Activated gamma-delta T cell treated with Interleukin-2 at 50 U/mL for 16 hours (primary cell): ENCODE data around the gene DAAM1.

ENCODE experiments used
- DNase-seq: peaks from one replicate; pipeline ENCODE4 v3.0.0-alpha.2; 2020

The DAAM1 gene

GRCh38 chr14:59346796-59347510, 158.5 kb downstream of the DAAM1 start:
- no peak for DNase-seq

DNA sequence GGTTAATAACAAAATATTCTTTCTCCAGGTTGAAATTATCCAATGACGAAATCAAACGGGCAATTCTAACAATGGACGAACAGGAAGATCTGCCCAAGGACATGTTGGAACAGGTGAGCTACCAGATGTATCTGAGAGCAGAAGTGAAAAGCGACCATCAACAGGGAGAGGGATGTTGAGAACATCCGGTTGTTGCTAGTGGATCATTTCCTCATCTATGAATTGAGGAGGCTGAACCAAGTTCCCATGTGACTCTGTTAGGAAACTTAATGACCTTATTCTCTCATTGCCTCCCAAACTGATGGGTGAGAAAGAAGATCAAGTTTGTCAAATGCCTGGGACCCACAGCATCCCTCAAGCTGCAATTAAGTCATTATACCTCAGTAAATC, 159.0 kb downstream of the DAAM1 start:
- no peak for DNase-seq

DNA sequence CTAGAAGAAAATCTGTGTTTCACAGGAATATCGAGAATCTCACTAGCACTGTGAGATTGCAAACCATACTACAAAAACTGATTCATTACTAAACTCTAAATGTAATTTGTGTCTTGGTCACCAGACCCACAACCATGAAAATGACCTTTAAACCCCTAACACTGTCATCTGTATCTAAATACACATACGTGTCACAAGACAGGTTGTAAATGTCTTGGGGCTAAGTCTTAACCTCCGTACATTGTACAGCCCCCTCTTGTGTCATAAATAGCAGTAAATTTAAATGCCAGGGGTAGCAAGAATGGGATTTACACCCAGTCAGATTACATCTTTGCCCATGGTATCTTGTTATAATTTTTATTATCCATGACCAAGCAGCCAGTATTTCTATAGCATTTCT, 159.4 kb downstream of the DAAM1 start:
- DNase-seq = no peak

DNA sequence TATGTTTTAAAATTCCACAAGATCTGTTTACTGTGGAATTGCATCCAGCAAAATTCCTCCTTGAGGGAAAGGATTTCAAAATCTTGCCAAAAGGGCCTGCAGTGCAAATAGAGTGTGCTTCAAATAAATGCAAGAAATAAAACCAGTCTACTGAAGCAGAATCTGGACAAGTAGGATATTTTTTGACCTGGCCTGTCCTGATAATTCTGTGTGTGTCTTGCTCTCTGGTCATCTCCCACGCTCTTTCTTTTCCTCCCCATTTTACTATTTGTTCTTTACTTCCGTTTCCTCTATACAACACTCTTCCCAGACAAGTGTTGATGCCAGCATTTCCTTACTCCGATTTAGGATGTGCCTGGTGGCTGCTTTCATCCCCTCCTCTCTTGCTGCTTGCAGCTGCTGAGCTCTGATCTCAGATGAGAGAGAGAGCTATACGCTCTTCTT, 160.8 kb downstream of the DAAM1 start:
- DNase-seq = no peak

GRCh38 chr14:59352961-59353360, 164.5 kb downstream of the DAAM1 start:
- DNase-seq = no peak

- DNase-seq = no peak
Observed at GRCh38 chr14:59354666-59355065, 166.2 kb downstream of the DAAM1 start.

- no peak for DNase-seq
Observed at GRCh38 chr14:59355091-59355490, 166.6 kb downstream of the DAAM1 start.

DNA sequence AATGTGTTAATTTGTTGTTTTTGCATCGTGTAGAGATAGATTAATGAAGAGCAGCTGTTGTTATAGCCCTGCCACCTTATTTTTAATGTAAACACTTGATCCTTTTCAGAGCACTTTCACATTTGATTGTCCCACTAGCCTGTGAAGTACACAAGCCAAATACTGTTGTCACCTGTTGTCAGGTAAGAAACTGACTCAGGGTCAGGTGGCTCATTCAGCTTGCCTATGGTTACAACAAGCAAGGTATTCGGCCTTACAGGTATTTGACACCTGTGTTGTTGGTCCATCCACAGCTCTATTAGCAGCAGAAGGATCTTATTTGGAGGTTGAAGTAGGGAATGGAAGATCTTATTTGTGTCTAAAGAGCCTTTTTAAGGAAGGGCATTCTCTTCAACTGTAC, 167.8 kb downstream of the DAAM1 start:
- DNase-seq = no peak

DNA sequence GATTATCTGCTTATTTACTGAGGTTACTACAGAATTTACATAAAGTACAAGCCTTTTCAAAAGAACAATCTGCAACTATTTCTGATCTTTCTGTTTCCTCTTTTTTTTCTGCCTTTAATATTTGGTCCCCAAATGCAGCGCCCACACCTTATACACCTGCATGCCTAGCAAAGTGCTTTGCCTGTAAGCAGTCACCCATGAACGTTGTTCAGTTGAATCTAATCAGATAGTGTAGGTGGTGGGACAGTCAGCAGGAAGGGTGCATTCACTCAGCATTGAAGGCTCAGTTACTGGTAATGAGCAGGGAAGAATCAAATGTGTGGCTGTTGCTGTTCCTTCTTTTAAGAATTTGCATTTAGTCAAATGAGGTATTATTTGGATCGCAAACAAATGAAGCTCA, 168.3 kb downstream of the DAAM1 start:
- no peak for DNase-seq

- no peak for DNase-seq
Observed at GRCh38 chr14:59358102-59358501, 169.6 kb downstream of the DAAM1 start.

DNA sequence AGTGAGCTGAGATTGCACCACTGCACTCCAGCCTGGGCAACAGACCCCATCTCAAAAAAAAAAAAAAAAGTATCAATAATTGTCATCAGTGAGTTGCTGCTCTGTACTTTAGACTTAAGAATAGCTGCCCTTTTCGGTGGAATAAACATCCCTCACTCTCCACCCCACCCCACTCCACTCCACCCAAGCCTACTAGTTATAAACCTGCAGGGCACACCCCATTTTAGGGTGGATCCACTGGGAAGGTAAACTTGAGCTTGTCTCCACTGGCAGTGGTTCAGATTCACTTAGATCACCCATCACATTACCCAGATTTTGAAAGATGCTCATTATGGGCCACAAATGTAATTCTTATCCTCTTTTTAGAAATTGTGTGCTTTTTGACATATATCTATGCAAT, 170.3 kb downstream of the DAAM1 start:
- no peak for DNase-seq

- no peak for DNase-seq
Observed at GRCh38 chr14:59359431-59360124, 171.1 kb downstream of the DAAM1 start.

GRCh38 chr14:59360233-59360632, 171.8 kb downstream of the DAAM1 start:
- no peak for DNase-seq

DNA sequence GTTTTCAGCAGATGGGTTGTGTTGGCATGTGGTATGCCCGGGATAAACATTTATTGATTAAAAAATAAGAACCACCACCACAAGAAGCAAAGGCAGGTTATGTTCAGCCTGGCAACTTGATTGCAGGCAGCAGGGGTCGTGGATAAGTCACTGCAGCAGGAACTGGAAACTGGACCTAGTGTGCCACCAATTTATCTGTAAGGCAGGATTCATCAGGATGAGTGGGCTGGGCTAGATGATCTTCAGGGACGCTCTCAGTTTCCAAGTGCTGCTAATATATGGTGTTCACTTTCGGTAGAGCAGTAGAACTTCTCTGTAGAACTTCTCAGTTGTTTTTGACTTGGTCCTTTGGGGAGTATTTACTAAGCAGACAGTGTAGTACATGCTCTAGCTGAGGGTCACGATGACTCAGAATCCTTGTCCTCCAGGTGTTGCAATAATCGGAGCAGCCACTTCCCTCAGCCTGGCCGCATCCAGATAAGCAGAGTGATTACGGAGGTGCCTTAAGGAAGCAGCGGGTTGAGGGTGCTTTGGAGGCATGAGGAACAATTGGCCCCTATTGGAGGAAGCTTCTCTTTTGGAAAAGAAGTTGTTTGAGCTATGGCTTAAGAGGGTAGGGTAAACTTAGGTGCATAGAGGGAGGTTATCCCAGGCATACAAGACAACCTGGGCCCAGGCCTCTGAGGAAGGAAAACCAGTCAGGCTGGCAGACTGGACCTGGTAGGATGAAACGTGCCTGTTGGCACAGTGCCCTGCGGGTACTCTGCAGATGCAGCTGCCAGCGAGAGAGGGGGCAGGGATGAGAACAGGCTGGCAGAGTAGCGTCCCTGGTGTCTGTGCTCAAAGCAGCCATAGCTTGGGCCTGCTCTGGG, 172.7 kb downstream of the DAAM1 start:
- DNase-seq = no peak

DNA sequence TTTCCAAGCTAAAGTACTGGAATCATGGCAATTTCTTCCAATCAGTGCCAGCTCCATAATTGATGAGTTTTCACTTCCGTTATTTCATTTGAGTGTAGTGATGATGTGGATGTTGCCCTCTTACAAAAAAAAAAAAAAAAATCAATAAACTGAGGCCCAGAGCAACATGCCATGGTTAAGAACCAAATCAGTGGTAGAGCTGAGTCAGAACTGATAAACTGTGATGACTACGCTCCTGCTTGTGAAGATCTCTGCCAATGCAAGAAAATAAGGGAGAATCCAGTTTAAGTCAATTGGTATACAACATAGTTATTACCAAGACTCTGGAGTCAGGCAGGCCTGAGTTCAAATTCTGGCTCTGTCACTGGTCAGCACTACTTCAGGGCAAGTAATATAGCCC, 174.0 kb downstream of the DAAM1 start:
- DNase-seq = no peak

DNA sequence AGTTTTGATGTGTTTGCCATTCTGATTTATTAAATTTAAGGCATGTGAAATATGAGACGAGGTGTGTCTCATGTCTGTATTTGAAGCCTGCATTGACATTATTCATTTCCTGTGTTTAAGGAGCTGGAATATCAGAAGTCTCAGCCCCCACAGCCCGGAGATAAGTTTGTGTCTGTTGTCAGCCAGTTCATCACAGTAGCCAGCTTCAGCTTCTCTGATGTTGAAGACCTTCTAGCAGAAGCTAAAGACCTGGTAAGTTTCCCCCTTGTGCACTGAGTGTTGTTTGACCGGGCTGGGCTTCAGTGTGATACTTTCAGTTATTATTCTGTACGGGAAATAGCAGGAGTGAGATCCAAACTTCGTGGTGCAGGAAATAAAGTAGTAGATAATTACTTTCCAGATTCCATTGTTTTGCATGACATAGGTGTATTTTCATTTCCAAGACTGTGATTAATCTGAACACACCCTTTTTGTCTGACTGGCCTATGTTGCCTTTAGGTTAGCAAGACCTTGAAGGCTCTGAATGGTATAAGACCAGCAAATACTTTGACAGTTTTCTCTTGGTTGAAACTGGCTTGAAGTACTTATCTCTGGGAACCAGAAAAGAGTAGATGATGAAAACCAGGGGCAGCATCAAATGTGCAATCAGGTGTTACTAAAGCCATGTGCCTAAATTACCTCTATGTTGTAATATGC, 175.2 kb downstream of the DAAM1 start:
- DNase-seq = no peak

DNA sequence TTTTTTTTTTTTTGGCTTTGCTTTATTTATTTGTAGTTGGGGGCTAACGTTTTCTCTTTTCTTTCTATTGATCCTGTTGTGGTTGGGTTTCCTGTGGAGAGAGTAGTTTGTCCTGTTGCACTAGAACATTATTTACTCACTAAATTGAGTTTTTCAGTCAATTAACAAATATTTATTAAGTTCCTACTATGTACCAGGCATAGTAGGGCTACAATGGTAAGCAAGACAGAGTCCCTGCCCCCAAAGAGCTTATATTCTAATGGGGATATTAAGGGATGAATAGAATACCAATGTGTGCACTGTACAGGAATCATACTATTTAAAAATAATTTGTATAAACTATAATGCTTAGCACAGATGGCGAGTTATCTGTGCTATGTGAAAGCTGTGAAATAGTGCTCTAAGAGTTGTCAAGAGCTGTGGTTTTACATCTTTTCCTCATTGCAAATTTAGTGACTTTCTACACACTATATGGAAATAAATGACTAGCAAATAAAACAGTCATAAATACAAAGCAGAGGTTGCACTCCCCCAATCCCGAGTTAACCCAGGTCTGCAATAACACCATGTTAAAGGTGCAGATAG, 181.8 kb downstream of the DAAM1 start:
- DNase-seq = no peak

GRCh38 chr14:59371771-59372170, 183.3 kb downstream of the DAAM1 start:
- DNase-seq = no peak

- no peak for DNase-seq
Observed at GRCh38 chr14:59374048-59374447, 185.6 kb downstream of the DAAM1 start.

- no peak for DNase-seq
Observed at GRCh38 chr14:59376686-59377085, 188.2 kb downstream of the DAAM1 start.

GRCh38 chr14:59377491-59377890, 189.0 kb downstream of the DAAM1 start:
- DNase-seq = no peak

DNA sequence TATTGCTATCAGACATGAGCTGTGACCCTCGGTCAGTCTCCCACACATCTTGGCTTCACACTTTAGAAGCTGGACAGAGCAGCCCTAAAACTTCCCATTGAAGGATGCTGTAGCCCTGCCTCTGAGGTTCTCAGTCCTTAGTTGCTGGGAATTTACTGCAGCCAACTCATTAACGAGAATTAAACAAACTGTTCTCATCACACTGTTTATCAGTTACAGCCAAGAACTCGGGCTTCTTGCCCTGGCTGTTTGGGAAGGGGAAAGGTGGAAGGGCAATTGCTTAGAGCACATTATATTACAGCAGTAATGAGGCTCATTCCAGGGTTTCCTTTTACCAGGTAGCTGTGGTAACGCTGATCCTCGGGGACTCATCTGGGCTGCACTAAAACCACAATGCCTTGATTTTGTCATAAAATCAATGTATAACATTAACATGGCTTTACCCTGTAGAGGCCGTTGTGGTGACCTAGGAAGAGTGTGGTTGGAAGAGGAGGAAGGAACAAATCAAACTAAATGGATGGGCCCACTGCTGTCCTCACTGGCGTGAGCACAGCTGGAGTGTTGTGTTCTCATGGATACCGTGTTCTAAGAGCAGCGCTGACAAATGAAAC, 189.6 kb downstream of the DAAM1 start:
- DNase-seq = no peak
